COLO668 (cell line): Measurements from ENCODE around the gene ARIH1.
"Not testable (repeated sequence)": the region's sequence is repeated elsewhere in the genome, so short reads cannot be mapped to it uniquely, and the experiment has no call there.

Experiments used
- DNase-seq: peaks from one replicate; lab custom pipeline; 2025; ENCODE audit not compliant: unreplicated experiment; lab: John Stamatoyannopoulos, UW

Gene ARIH1, protein sequence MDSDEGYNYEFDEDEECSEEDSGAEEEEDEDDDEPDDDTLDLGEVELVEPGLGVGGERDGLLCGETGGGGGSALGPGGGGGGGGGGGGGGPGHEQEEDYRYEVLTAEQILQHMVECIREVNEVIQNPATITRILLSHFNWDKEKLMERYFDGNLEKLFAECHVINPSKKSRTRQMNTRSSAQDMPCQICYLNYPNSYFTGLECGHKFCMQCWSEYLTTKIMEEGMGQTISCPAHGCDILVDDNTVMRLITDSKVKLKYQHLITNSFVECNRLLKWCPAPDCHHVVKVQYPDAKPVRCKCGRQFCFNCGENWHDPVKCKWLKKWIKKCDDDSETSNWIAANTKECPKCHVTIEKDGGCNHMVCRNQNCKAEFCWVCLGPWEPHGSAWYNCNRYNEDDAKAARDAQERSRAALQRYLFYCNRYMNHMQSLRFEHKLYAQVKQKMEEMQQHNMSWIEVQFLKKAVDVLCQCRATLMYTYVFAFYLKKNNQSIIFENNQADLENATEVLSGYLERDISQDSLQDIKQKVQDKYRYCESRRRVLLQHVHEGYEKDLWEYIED

DNA sequence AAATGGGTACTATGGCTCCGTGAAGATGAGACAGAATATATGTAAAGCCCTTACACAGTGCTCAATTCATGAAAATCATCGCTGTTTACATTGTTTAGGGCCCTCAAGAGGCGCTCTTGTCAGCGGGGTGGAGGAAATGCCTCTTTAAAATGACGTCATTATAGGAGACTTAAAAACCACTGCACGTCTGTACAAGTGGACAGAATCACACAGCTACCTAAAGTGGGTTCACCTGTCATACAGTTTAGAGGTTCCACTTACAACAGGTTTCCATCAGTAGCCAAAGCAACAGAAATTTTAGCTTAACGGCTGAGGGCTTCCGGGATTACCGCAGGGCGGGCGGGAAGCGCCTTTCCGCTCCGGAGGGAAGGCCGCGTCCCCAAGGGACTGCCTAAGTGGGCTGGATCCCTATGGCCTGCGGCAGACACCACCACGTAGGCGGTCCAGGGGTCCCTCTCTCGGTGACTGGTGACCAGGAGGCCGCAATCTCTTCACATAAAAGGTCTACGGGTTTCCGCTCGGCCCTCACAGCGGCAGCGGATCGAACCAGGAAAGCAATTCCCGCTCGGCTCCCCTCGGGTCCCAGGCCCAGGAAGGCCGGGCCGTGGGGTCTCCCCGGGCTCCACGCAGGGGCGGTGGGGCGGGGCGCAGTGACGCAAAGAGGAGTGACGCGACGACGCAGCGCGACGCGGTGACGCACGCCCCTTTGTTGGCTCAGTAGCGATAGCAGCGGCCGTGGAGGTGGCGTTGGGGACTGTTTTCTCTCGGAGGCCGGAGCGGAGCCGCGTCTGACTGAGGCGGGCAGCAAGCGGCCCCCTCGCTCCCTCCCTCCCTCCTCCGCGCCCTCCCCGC, at the start of gene ARIH1:
ARIH1 (plus strand) TSS at position 717 of the 852 bp plus-strand sequence. CDS start 310 bp downstream, outside the sequence.
- peak; percentile 96 for DNase-seq

- DNase-seq: no peak
These were observed 47.4 kb upstream of the ARIH1 start for GRCh38 chr15:72426753-72427152.

DNA sequence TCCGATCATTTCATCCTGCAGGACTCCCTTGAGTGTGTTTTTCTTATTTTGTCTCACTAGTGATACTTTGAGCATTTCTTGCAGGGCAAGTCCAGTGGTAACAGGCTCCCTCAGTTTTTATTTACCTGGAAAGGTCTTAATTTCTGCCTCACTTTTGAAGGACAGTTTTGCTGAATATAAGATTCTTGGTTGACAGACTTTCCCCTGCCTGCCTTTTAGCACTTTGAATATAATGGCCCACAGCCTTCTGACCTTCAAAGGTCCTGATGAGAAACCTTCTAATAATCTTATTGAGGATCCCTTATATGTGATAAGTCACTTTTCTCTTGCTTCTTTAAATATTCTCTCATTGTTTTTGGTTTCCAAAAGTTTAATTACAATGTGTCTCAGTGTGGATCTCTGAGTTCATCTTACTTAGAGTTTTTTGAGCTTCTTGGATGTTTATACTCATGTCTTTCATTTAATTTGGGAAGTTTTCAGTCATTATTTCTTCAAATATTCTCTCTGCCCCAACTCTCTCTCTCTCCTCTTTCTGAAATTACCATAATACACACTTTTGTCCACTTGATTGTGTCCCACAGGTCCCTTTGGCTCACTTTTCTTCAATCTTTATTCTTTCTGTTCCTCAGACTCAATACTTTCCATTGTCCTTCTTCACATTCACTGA, 36.3 kb upstream of the ARIH1 start:
- DNase-seq: no peak

DNA sequence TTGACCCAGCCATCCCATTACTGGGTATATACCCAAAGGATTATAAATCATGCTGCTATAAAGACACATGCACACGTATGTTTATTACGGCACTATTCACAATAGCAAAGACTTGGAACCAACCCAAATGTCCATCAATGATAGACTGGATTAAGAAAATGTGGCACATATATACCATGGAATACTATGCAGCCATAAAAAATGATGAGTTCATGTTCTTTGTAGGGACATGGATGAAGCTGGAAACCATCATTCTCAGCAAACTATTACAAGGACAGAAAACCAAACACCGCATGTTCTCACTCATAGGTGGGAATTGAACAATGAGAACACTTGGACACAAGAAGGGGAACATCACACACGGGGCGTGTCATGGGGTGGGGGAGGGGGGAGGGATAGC, 31.3 kb upstream of the ARIH1 start:
- not testable (repeated sequence) for DNase-seq

DNA sequence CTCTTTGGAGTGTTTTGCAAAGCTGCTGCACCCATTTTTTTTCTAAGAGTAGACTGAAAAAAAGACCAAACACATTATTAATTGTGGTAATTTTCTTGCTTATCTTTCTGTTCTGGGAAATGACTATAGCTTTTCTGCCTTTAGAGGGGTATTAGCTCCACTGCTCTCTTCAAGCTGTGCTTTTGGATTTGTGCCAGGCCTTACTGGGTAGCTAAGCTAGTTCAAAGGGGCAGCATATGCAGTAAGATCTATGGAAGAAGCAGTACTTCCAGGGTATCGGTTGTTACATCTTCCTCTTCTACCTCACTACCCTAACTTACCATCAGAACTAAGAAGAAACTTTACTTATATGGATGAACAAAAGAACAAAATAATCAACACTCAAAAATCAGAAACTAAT, 28.7 kb upstream of the ARIH1 start:
- DNase-seq: no peak

- no peak for DNase-seq
These were observed 23.3 kb upstream of the ARIH1 start for GRCh38 chr15:72450805-72451204.

DNA sequence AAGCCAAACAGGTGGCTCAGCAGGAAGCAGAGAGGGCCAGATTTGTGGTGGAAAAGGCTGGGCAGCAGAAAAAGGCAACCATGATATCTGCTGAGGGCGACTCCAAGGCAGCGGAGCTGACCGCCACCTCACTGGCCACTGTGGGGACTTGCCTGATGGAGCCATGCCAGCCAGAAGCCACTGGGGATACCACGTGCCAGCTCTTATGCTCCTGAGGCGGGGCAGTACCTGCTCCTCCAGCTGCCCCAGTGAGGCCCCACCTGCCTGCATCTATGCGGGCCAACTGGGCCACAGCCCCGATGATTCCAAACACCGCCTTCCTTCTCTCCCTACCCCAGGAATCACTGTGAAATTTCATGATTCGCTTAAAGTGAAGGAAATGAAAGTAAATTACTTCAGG, 22.9 kb upstream of the ARIH1 start:
- no peak for DNase-seq

- DNase-seq: no peak
These were observed 17.4 kb upstream of the ARIH1 start for GRCh38 chr15:72456684-72457083.

GRCh38 chr15:72460402-72460801, 13.7 kb upstream of the ARIH1 start:
- no peak for DNase-seq

DNA sequence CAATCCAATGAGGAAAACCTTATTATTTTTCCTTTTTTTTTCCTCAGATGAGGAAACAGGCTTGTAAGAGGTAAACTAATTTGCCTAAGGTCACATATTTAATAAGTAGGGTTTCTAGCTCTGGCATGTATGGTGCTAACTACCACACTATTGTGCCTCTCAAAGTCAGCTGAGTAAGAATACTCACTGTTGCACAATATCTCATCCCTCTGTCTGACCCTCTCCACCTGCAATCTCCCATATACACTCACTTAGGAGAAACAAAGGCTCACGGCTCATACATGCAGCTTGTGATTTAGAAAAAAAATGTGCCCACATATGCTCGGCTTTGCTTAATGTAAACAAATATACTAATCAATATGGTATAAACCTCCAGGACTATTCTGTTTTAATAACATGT, 10.4 kb upstream of the ARIH1 start:
- no peak for DNase-seq

DNA sequence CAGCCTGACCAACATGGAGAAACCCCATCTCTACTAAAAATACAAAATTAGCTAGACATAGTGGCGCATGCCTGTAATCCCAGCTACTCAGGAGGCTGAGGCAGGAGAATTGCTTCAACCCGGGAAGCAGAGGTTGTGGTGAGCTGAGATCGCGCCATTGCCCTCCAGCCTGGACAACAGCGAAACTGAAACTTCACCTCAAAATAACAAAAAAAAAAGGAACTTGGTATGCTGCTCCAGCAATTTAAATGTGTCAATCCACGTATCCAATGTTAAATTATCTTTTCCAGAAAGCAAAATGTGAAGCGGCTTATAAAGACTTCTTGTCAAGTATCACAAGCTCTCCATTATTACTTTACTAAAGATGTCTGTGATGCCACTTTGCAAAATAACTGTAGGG, 9.9 kb upstream of the ARIH1 start:
- no peak for DNase-seq

DNA sequence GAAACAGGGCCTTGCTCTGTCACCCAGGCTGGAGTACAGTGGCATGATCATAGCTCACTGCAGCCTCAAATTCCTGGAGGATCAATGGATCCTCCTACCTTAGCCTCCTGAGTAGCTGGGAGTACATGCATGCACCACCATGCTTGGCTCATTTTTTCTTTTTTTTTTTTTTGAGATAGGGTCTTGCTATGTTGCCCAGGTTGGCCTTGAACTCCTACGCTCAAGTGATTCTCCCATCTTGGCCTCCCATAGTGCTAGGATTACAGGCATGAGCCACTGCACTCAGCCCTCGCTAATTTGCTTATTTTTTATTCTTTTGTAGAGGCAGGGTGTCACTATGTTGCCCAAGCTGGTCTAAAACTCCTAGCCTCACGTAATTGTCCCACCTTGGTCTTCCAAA, 6.0 kb upstream of the ARIH1 start:
- DNase-seq: no peak

DNA sequence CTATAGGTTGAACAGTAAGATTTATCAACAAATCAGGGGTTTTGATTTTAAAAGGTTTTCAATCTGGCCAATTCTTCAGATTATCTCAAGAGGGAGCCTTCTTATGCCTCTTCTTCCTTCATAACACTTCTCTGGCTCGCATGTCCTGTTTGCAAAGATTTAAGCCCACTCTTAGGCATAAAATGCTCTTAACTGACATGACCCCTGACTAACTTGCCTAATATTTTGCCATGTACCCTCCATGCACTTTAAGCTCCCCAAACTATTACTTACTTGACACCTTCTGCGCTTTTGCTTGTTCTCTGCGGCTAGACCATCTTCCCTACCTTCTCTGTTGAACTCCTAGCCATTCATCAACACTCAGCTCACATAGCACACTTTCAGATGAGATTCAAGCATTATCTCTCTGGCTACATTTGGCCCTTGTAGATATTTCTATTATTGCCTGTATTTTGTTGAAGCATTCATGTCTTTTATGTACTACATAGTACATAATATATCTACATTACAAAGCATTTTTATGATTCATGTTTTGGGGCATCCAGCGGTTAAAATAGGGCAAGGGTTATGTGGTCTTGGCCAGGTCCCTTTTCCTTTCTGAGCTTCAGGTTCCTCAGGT, 1.0 kb upstream of the ARIH1 start:
- DNase-seq: no peak

DNA sequence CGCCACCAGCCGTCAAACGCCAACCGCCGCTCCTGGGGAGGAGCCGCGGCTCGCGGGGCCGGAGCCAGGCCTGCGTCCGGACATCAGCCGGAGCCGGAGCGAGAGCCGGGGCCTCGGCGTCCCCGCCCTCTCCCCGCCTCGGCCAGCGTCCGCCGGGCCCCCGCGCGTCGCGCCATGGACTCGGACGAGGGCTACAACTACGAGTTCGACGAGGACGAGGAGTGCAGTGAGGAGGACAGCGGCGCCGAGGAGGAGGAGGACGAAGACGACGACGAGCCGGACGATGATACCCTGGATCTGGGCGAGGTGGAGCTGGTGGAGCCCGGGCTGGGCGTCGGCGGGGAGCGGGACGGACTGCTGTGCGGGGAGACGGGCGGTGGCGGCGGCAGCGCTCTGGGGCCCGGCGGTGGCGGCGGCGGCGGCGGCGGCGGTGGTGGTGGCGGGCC, 359 bp downstream of the ARIH1 start:
- DNase-seq: peak; percentile 53

- peak; percentile 67 for DNase-seq
These were observed 940 bp downstream of the ARIH1 start for GRCh38 chr15:72474912-72475628.

DNA sequence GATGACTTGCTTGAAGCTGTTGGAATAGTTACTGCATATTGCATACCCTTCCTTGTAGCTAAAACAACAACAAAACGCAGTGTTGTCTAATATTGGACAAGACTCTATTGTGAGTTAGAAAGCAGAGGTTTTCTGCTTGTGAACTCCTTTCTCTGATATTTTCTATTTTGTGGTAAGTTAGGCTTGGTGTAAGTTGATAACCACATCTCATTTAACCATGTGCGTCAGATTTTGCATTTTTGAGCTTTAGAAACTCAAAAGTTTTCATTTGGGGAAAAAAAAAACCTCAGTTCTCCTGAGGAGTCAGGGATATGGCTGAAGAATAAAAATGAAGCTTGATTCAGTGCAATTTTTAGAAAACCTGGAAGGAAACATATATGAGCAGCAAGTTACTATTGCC, 1.5 kb downstream of the ARIH1 start:
- no peak for DNase-seq

GRCh38 chr15:72476330-72476729, 2.2 kb downstream of the ARIH1 start:
- not testable (repeated sequence) for DNase-seq

GRCh38 chr15:72481015-72481659, 7.0 kb downstream of the ARIH1 start:
- DNase-seq: no peak

DNA sequence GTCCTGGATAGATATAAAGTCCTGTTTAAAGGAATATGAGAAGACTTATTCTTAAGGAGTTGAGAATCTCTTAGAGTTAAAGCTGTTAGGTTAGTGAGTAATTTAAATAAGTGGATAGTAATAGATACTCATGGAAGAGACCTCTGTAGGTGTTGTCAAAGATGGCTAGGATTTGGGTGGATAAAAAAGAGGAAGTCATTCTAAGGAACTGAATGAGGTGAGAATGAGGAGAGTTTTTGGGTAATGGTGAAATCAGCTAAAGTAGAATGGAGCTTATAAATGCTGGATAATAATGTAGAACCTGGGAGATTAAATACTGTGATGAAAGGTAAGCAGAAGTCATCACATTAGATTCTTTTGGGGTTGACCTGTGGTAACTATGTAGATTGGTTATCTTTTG, 8.1 kb downstream of the ARIH1 start:
- no peak for DNase-seq

GRCh38 chr15:72483279-72483678, 9.1 kb downstream of the ARIH1 start:
- DNase-seq: no peak
